OCI-LY3 (cell line): Measurements from ENCODE around the gene NDUFB3.

ENCODE experiments used
- EZH2phosphoT487 ChIP-seq: fragments of 200-600 bp; shearing (Covaris generic); IDR thresholded peaks from 2 replicates; pipeline ENCODE4 v1.6.1; 2018; ENCODE audit warnings: antibody characterized with exemption, mixed run types, low read depth
- TF ChIP-seq, protein P1 (sequence below): fragments of 200-600, 300-600 bp; sonication (generic); IDR thresholded peaks from 2 replicates; pipeline ENCODE4 v1.5.1; 2014; ENCODE audit warnings: antibody characterized with exemption, low read length, low read depth

DNA sequence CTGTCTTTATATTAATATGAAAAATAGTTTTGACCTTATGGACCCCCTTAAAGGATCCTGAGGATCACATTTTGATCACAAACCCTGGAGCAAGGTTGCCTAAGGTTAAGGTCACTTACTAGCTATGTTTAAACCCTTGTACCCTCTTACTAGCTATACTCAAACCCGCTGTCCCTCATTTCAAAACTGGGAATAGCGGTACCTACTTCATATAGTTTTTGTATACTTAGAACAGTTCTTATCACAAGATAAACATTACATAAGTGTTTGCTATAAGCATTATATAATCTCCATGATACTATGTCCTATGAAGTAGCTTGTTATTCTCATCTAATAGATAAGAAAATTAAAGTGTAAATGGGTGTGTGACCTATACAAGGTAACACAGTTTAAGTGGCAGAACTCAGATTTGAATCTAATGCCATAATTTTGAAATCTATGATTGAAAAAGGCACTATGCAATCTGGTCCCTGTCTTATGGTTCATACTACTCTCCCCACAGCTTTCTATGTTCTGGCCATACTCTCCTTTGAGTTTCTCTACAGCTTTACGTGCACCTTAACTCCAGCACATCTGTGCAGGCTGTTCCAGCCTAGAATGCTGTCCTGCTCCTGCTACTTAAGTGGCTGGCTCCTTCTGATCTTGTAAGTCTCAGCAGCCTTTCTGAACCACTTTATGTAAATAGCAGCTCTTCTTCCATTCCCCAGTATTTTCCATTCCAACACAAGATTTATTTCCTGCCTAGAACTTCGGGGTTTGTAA, 30.8 kb upstream of the NDUFB3 start:
- TF ChIP-seq, protein P1, sequence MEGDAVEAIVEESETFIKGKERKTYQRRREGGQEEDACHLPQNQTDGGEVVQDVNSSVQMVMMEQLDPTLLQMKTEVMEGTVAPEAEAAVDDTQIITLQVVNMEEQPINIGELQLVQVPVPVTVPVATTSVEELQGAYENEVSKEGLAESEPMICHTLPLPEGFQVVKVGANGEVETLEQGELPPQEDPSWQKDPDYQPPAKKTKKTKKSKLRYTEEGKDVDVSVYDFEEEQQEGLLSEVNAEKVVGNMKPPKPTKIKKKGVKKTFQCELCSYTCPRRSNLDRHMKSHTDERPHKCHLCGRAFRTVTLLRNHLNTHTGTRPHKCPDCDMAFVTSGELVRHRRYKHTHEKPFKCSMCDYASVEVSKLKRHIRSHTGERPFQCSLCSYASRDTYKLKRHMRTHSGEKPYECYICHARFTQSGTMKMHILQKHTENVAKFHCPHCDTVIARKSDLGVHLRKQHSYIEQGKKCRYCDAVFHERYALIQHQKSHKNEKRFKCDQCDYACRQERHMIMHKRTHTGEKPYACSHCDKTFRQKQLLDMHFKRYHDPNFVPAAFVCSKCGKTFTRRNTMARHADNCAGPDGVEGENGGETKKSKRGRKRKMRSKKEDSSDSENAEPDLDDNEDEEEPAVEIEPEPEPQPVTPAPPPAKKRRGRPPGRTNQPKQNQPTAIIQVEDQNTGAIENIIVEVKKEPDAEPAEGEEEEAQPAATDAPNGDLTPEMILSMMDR: no peak
- no peak for TF ChIP-seq EZH2phosphoT487
